GM21786 (cell line): ENCODE measurements around the gene COTL1.
"Not testable (repeated sequence)": the region's sequence is repeated elsewhere in the genome, so short reads cannot be mapped to it uniquely, and the experiment has no call there.

Experiments used
- ATAC-seq: cut with Tn5 transposase; IDR thresholded peaks from one replicate; pipeline ENCODE4 v1.9.1; 2021; ENCODE audit not compliant: unreplicated experiment

COTL1 gene

DNA sequence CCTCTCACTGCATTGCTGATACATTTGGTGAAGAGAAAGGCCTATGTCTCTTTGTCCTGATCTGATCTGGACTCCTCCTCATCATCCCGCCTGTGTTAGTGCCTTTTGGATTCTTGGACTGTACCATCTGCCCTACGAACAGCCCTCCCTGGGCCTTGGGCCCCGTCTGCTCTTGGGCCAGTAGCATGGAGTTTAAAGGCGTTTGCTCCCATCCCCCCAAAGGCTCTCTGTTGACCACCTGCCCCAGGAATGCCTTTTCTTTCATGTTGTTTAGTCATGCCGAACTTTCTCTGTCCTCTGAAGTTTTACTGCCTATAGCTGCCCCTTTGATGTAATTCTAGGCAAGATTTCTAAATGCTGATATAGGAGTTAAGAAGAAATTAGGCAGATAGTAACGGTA, 82.5 kb downstream of the COTL1 start:
- no peak for ATAC-seq

- ATAC-seq, result no peak
Measured at GRCh38 chr16:84534815-84535214, 83.1 kb downstream of the COTL1 start.

DNA sequence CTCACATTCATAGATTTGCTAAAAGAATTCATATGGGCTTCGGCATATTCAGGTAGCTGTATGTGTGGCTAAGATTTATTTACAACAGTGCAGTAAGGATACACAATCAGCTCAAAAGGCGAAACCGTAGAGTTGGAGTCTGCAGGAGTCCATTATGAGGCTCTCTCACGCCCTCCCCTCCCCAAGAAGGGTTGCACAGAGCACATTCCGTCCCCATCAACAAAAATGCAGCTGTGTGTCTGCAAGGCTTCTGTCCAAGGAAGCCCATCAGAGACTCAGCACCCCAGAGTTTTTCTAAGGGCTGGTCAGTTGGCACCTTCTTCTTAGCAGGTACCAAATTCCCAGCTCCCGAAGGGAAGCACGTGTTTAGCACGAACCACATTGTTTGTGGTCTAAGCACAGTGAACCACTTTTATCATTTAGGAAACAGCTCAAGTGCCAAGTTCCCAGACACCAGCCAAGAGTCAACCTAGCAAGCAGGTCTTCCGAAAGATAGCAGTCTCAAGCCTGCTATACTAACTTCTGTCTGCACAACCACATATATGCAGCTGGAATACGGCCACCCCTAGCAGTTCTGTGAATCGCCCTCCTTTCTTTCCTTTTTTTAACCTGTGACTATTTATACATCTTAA, 84.9 kb downstream of the COTL1 start:
- ATAC-seq, result no peak

- no peak for ATAC-seq
Measured at GRCh38 chr16:84532291-84532724, 85.6 kb downstream of the COTL1 start.

GRCh38 chr16:84531671-84532111, 86.2 kb downstream of the COTL1 start:
- no peak for ATAC-seq

DNA sequence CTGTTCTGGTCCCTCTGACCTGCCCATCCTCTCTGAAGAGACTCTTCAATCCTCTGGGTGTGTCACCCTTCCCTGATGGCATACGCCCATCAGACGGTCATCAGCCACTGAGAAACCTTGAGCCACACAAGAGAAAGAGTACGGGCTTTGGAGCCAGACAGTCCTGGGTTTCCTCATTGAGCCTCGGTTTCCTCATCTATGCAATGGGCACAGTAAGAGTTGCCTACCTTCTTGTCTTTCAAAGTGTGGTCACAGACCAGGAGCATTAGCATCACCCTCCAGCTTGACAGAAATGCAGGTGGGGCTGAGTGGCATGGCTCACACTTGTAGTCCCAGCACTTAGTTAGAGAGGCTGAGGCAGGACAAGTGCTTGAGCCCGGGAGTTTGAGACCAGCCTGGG, 87.3 kb downstream of the COTL1 start:
- ATAC-seq, result no peak

DNA sequence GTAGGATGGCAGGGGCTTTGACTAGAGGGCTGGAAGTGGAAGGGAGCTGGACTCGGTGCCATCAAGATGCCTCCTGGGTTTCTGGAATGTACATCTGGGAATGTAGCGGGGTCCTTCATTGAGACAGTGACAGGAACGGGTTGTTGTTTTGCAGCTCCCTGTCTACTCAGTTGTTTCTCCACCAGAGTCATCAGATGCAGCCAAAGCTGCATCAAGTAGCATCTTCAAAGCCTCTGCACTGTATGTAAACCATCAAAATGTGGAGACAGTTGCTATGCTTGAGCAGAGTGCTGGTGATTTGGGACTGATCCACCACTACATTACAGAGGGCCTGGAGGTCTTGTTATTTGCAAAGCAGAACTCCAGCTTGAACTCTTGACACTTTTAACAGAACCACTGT, 88.3 kb downstream of the COTL1 start:
- no peak for ATAC-seq

- ATAC-seq, result no peak
Measured at GRCh38 chr16:84528322-84528721, 89.6 kb downstream of the COTL1 start.

- no peak for ATAC-seq
Measured at GRCh38 chr16:84527532-84528269, 90.2 kb downstream of the COTL1 start.

GRCh38 chr16:84526794-84527531, 90.9 kb downstream of the COTL1 start:
- no peak for ATAC-seq

GRCh38 chr16:84524941-84525581, 92.8 kb downstream of the COTL1 start:
- not testable (repeated sequence) for ATAC-seq

- no peak for ATAC-seq
Measured at GRCh38 chr16:84524346-84524920, 93.4 kb downstream of the COTL1 start.

DNA sequence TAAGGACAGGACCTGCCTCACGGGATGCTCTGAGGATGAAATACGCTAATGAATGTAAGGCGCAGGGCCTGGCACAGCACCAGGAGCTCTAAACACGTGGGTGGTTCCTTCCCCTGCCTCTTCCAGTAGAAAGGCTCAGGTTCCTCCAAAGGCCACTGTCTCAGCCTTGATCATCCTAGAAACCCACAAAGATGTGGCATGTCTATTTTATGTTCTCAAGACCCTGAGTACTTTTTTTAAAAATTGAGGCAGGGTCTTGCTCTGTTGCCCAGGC, 96.4 kb downstream of the COTL1 start:
- no peak for ATAC-seq

GRCh38 chr16:84520725-84521496, 97.0 kb downstream of the COTL1 start:
- no peak for ATAC-seq

GRCh38 chr16:84519855-84520254, 98.0 kb downstream of the COTL1 start:
- no peak for ATAC-seq

DNA sequence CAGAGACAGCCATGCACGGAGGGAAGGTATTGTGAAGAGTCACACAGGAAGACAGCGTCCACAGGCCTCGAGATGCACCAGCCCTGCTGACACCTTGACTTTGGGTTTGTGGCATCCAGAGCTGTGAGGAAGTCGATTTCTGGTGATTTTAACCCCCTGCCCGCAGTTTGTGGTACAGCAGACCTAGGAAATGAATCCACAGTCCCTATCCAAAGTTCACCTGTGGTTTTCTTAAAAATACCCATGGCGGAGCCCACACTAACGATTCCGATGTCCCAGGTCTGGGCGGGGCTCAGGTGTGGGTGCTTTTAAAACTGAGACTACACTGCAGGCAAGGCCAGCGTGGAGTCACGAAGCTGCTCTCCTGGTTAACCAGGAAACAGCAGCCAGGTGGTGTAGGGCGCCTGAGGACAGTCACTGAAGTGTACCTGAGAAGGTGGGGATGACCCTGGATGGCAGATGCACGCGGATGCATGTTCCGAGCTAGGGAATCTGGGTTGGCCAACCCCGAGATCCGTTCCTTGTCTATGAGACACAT, 99.0 kb downstream of the COTL1 start:
- ATAC-seq, result no peak

DNA sequence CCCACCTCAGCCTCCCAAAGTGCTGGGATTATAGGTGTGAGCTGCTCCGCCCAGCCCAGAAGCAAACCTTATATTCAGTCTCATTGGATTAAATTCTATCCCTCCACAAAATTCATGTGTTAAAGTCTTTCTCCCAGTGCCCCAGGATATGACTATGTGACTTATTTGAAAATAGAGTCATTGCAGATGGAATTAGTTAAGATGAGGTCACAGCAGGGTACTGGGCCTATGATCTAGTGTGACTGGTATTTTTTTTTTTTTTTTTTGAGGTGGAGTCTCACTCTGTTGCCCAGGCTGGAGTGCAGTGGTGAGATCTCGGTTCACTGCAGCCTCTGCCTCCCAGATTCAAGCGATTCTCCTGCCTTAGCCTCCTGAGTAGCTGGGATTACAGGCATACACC, 99.7 kb downstream of the COTL1 start:
- ATAC-seq, result not testable (repeated sequence)

- ATAC-seq, result no peak
Measured at GRCh38 chr16:84517366-84517765, 100.5 kb downstream of the COTL1 start.
